Measurements from ENCODE around the gene HDAC2. TPM values are rescaled to one million over a fixed set of nuclear protein-coding genes. Genes with fewer than 3 reads are reported as not detected.

Gene HDAC2
- polyA plus RNA-seq, 1 donor from 2014 or later, result 307 TPM

DNA sequence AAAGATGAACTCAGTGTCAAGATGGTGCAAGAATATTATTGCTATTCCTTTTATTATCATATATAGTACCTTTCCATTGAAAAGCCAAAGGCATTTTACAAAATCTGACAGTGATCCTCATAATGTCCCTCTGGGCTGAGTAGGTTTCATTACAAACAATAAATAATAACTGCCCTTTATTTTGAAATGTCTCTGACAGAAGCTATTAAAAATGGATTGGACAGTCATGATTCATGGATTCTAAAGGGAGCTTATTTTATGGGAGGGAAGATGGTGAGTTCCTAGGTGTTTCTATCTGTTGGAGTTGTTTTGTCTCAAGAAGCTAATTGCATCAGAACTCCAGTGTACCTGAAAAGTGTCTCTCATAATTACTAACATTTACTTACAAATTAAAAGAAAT, 30.4 kb upstream of the HDAC2 start:
- H4K20me1 ChIP-seq (ENCODE audit: insufficient read depth), result no peaks in the 10 kb centered on the region
- no peaks in the 10 kb centered on the region for H3K36me3 ChIP-seq (ENCODE audit: insufficient read depth, low read length)
- no peak overlapping the region for H2AFZ ChIP-seq (ENCODE audit: low read depth, low read length)
- no peaks in the 10 kb centered on the region for H3F3A ChIP-seq (ENCODE audit: insufficient read depth, low read length, poor library complexity, severe bottlenecking)
- no peak overlapping the region for H3K9ac ChIP-seq (ENCODE audit: low read length)
- H3K27ac ChIP-seq (ENCODE audit: low read length), result no peak overlapping the region
- TF ChIP-seq EZH2 (IDR thresholded peaks at IDR 0.05; ENCODE audit: borderline replicate concordance, insufficient read depth, low read length, poor library complexity, severe bottlenecking) (no peak), MXI1 (conservative IDR thresholded peaks at IDR 0.05; ENCODE audit: poor library complexity, severe bottlenecking) (no peak), POLR2AphosphoS5 (IDR thresholded peaks at IDR 0.05) (no peak), RAD21 (conservative IDR thresholded peaks at IDR 0.05) (no peak), SMC3 (conservative IDR thresholded peaks at IDR 0.05; ENCODE audit: poor library complexity) (no peak), EP300 (conservative IDR thresholded peaks at IDR 0.05; ENCODE audit: poor library complexity, severe bottlenecking) (no peak), TAF1 (IDR thresholded peaks at IDR 0.05; ENCODE audit: low read depth) (no peak)
- TF ChIP-seq, protein P1, sequence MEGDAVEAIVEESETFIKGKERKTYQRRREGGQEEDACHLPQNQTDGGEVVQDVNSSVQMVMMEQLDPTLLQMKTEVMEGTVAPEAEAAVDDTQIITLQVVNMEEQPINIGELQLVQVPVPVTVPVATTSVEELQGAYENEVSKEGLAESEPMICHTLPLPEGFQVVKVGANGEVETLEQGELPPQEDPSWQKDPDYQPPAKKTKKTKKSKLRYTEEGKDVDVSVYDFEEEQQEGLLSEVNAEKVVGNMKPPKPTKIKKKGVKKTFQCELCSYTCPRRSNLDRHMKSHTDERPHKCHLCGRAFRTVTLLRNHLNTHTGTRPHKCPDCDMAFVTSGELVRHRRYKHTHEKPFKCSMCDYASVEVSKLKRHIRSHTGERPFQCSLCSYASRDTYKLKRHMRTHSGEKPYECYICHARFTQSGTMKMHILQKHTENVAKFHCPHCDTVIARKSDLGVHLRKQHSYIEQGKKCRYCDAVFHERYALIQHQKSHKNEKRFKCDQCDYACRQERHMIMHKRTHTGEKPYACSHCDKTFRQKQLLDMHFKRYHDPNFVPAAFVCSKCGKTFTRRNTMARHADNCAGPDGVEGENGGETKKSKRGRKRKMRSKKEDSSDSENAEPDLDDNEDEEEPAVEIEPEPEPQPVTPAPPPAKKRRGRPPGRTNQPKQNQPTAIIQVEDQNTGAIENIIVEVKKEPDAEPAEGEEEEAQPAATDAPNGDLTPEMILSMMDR (IDR thresholded peaks at IDR 0.05; ENCODE audit: poor library complexity, severe bottlenecking), result no peak
- TF ChIP-seq, protein P2, sequence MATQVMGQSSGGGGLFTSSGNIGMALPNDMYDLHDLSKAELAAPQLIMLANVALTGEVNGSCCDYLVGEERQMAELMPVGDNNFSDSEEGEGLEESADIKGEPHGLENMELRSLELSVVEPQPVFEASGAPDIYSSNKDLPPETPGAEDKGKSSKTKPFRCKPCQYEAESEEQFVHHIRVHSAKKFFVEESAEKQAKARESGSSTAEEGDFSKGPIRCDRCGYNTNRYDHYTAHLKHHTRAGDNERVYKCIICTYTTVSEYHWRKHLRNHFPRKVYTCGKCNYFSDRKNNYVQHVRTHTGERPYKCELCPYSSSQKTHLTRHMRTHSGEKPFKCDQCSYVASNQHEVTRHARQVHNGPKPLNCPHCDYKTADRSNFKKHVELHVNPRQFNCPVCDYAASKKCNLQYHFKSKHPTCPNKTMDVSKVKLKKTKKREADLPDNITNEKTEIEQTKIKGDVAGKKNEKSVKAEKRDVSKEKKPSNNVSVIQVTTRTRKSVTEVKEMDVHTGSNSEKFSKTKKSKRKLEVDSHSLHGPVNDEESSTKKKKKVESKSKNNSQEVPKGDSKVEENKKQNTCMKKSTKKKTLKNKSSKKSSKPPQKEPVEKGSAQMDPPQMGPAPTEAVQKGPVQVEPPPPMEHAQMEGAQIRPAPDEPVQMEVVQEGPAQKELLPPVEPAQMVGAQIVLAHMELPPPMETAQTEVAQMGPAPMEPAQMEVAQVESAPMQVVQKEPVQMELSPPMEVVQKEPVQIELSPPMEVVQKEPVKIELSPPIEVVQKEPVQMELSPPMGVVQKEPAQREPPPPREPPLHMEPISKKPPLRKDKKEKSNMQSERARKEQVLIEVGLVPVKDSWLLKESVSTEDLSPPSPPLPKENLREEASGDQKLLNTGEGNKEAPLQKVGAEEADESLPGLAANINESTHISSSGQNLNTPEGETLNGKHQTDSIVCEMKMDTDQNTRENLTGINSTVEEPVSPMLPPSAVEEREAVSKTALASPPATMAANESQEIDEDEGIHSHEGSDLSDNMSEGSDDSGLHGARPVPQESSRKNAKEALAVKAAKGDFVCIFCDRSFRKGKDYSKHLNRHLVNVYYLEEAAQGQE (IDR thresholded peaks at IDR 0.05; ENCODE audit: borderline replicate concordance), result no peak
- H3K4me2 ChIP-seq (ENCODE audit: low read length), result no peak overlapping the region
- H3K27me3 ChIP-seq (ENCODE audit: insufficient read depth, low read depth, low read length), result no peaks in the 10 kb centered on the region
- H3K79me2 ChIP-seq (replicated peaks; ENCODE audit: insufficient read depth, low read length), result no peaks in the 10 kb centered on the region
- no peaks in the 10 kb centered on the region for H3K9me2 ChIP-seq (ENCODE audit: insufficient read depth, low read length)
- no peaks in the 10 kb centered on the region for H3K9me3 ChIP-seq (ENCODE audit: low read length)
- H3K4me3 ChIP-seq (ENCODE audit: low read length), result no peak overlapping the region

DNA sequence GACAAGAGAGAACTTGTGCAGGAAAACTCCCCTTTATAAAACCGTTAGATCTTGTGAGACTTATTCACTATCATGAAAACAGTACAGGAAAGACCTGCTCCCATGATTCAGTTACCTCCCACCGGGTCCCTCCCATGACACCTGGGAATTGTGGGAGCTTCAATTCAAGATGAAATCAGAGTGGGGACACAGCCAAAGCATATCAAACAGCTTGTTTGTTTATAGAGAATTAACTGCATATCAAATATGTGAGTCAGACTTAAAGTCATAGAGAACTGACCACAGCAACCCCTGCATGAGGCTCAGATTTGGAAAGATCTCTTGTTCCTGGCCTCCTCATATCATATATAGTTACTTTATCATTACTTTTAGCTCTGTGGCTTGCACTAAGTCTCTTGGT, 29.1 kb upstream of the HDAC2 start:
- no peak overlapping the region for H3K27ac ChIP-seq (ENCODE audit: low read length)
- H2AFZ ChIP-seq (ENCODE audit: low read depth, low read length), result no peak overlapping the region
- H3K9me2 ChIP-seq (ENCODE audit: insufficient read depth, low read length), result no peaks in the 10 kb centered on the region
- no peaks in the 10 kb centered on the region for H4K20me1 ChIP-seq (ENCODE audit: insufficient read depth)
- no peaks in the 10 kb centered on the region for H3F3A ChIP-seq (ENCODE audit: insufficient read depth, low read length, poor library complexity, severe bottlenecking)
- no peaks in the 10 kb centered on the region for H3K36me3 ChIP-seq (ENCODE audit: insufficient read depth, low read length)
- no peaks in the 10 kb centered on the region for H3K79me2 ChIP-seq (replicated peaks; ENCODE audit: insufficient read depth, low read length)
- H3K9me3 ChIP-seq (ENCODE audit: low read length), result no peaks in the 10 kb centered on the region
- no peak overlapping the region for H3K4me2 ChIP-seq (ENCODE audit: low read length)
- H3K9ac ChIP-seq (ENCODE audit: low read length), result no peak overlapping the region
- H3K27me3 ChIP-seq (ENCODE audit: insufficient read depth, low read depth, low read length), result no peaks in the 10 kb centered on the region
- TF ChIP-seq SMC3 (conservative IDR thresholded peaks at IDR 0.05; ENCODE audit: poor library complexity) (no peak), TAF1 (IDR thresholded peaks at IDR 0.05; ENCODE audit: low read depth) (no peak), EP300 (conservative IDR thresholded peaks at IDR 0.05; ENCODE audit: poor library complexity, severe bottlenecking) (no peak), RAD21 (conservative IDR thresholded peaks at IDR 0.05) (no peak), POLR2AphosphoS5 (IDR thresholded peaks at IDR 0.05) (no peak), EZH2 (IDR thresholded peaks at IDR 0.05; ENCODE audit: borderline replicate concordance, insufficient read depth, low read length, poor library complexity, severe bottlenecking) (no peak), MXI1 (conservative IDR thresholded peaks at IDR 0.05; ENCODE audit: poor library complexity, severe bottlenecking) (no peak)
- TF ChIP-seq, protein P2 (IDR thresholded peaks at IDR 0.05; ENCODE audit: borderline replicate concordance), result no peak
- TF ChIP-seq, protein P1 (IDR thresholded peaks at IDR 0.05; ENCODE audit: poor library complexity, severe bottlenecking), result no peak
- no peak overlapping the region for H3K4me3 ChIP-seq (ENCODE audit: low read length)
